HCT116 (cell line): ENCODE results near the gene TKTL1. TPM values are rescaled to one million over a fixed set of nuclear protein-coding genes. Genes with fewer than 3 reads are reported as not detected.

ENCODE experiments used
- ATAC-seq: fragments of 200-7000 bp; cut with Tn5 transposase; 2 replicates; pipeline ENCODE4 v1.9.1; 2020; ENCODE audit warnings: mild to moderate bottlenecking, moderate library complexity
- BruUV-seq: library from RNA; stranded (reverse); fragments of 400-500 nt; replicated peaks from 2 replicates; lab custom pipeline; 2021; lab: Mats Ljungman, UMichigan
- CTCF ChIA-PET: fragments of 300-600 bp; sonication (Branson Sonifier 250); formaldehyde crosslinking; loops from one replicate; lab custom pipeline; 2021; ENCODE audit warnings: antibody characterized with exemption; lab: Charles Lee
- POLR2A ChIA-PET: fragments of 300-600, 350-600 bp; sonication (Branson Sonifier 250); formaldehyde crosslinking; loops from one replicate; lab custom pipeline; 2021; ENCODE audit warnings: antibody characterized with exemption; lab: Charles Lee
- RAD21 ChIA-PET, 2 experiments: fragments of 300-600 bp; sonication (Branson Sonifier 250); formaldehyde crosslinking; loops; one replicate each; lab custom pipeline; 2023; ENCODE audit warnings: low total read pairs in 2 of 2; ENCODE audit not compliant: uncharacterized antibody in 2 of 2, unreplicated experiment in 2 of 2, low non-redundant PET in 1 of 2; lab: Charles Lee
- DNase-seq: peaks from one replicate; pipeline ENCODE4 v3.0.0-alpha.2; 2010; ENCODE audit warnings: low read depth, low spot score
- H2AFZ ChIP-seq: fragments of 200-600 bp; shearing (Covaris generic), sonication (generic); 2 replicates; pipeline ENCODE4 v1.6.1; 2017; ENCODE audit warnings: low read depth, mixed run types, mixed read lengths, antibody characterized with exemption, low read length; ENCODE audit not compliant: poor library complexity, severe bottlenecking
- H3K27ac ChIP-seq: 2 replicates; pipeline ENCODE4 v1.5.1; 2012; ENCODE audit warnings: low read depth, low read length
- H3K27me3 ChIP-seq: fragments of 200-600 bp; sonication (generic); 2 replicates; pipeline ENCODE4 v1.6.1; 2016; ENCODE audit warnings: mixed run types, low read length, mixed read lengths; ENCODE audit not compliant: insufficient read depth
- H3K36me3 ChIP-seq, 2 experiments: fragments of 200-500 bp in 1 of 2; fragments of 200-600 bp in 1 of 2; sonication (Bioruptor generic) in 1 of 2; sonication (generic) in 1 of 2; 2 replicates each; pipeline versions ENCODE4 v1.5.1 to v1.6.1; 2014 to 2016; ENCODE audit warnings: low read length in 2 of 2, inconsistent platforms in 1 of 2, mixed read lengths in 1 of 2, mixed run types in 1 of 2; ENCODE audit not compliant: insufficient read depth in 2 of 2, control insufficient read depth in 1 of 2
- H3K4me1 ChIP-seq, 2 experiments: fragments of 200-600 bp in 1 of 2; sonication (generic) in 1 of 2; 2 replicates each; pipeline versions ENCODE4 v1.5.1 to v1.6.1; 2012 to 2017; ENCODE audit warnings: low read length in 2 of 2, inconsistent platforms in 1 of 2, mild to moderate bottlenecking in 1 of 2, mixed read lengths in 1 of 2, mixed run types in 1 of 2, moderate library complexity in 1 of 2; ENCODE audit not compliant: insufficient read depth in 2 of 2, control insufficient read depth in 1 of 2
- H3K4me2 ChIP-seq: fragments of 200-600 bp; sonication (generic); 2 replicates; pipeline ENCODE4 v1.6.1; 2017; ENCODE audit warnings: mixed run types, low read length, mixed read lengths
- H3K4me3 ChIP-seq, 2 experiments: fragments of 200-600 bp in 1 of 2; sonication (generic) in 1 of 2; replicated peaks in 1 of 2; 2 replicates each; pipeline ENCODE4 v1.5.1; 2011 to 2016; ENCODE audit warnings: low read length in 2 of 2, control low read depth in 1 of 2, low read depth in 1 of 2, mild to moderate bottlenecking in 1 of 2, mixed read lengths in 1 of 2, mixed run types in 1 of 2
- H3K79me2 ChIP-seq: fragments of 200-600 bp; sonication (generic); 2 replicates; pipeline ENCODE4 v1.6.1; 2017; ENCODE audit warnings: mild to moderate bottlenecking, mixed run types, low read length, moderate library complexity, mixed read lengths; ENCODE audit not compliant: insufficient read depth
- H3K9ac ChIP-seq: fragments of 200-600 bp; sonication (generic); 2 replicates; pipeline ENCODE4 v1.6.1; 2016; ENCODE audit warnings: low read length, mixed read lengths
- H3K9me2 ChIP-seq: fragments of 200-600 bp; sonication (generic), shearing (Covaris generic); 2 replicates; pipeline ENCODE4 v1.6.1; 2017; ENCODE audit warnings: mixed run types, mild to moderate bottlenecking, moderate library complexity; ENCODE audit not compliant: insufficient read depth
- H3K9me3 ChIP-seq, 2 experiments: fragments of 200-500 bp in 1 of 2; fragments of 200-600 bp in 1 of 2; sonication (Bioruptor generic) in 1 of 2; sonication (generic) in 1 of 2; 2 replicates each; pipeline ENCODE4 v1.6.1; 2014 to 2017; ENCODE audit warnings: low read length in 2 of 2, mixed read lengths in 2 of 2, inconsistent platforms in 1 of 2, low read depth in 1 of 2, mild to moderate bottlenecking in 1 of 2, mixed run types in 1 of 2, moderate library complexity in 1 of 2; ENCODE audit not compliant: control insufficient read depth in 1 of 2, insufficient read depth in 1 of 2
- H4K20me1 ChIP-seq: fragments of 200-600 bp; sonication (generic), shearing (Covaris generic); 2 replicates; pipeline ENCODE4 v1.6.1; 2017; ENCODE audit warnings: mixed run types, mild to moderate bottlenecking, moderate library complexity; ENCODE audit not compliant: insufficient read depth
- CBX3 ChIP-seq: IDR thresholded peaks from 2 replicates; pipeline ENCODE4 v1.6.1; 2012; ENCODE audit warnings: low read depth
- ELF1 ChIP-seq: IDR thresholded peaks from 2 replicates; pipeline ENCODE4 v1.6.1; 2012; ENCODE audit warnings: low read depth, borderline replicate concordance
- FOSL1 ChIP-seq: IDR thresholded peaks from 2 replicates; pipeline ENCODE4 v1.6.1; 2012; ENCODE audit warnings: low read depth
- JUND ChIP-seq: IDR thresholded peaks from 2 replicates; pipeline ENCODE4 v1.6.1; 2012
- POLR2A ChIP-seq: IDR thresholded peaks from 2 replicates; pipeline ENCODE4 v1.7.0; 2011; ENCODE audit warnings: borderline replicate concordance; ENCODE audit not compliant: insufficient read depth, insufficient read length; ENCODE audit errors: extremely low read depth
- POLR2AphosphoS5 ChIP-seq: IDR thresholded peaks from 2 replicates; pipeline ENCODE4 v1.6.1; 2011; ENCODE audit warnings: mild to moderate bottlenecking, low read depth, low read length, moderate library complexity
- RAD21 ChIP-seq: IDR thresholded peaks from 2 replicates; pipeline ENCODE4 v1.6.1; 2012; ENCODE audit warnings: low read depth, mild to moderate bottlenecking
- SRF ChIP-seq: IDR thresholded peaks from 2 replicates; pipeline ENCODE4 v1.6.1; 2012; ENCODE audit warnings: low read depth
- TCF7L2 ChIP-seq: IDR thresholded peaks from 2 replicates; pipeline ENCODE4 v1.7.0; 2011; ENCODE audit warnings: borderline replicate concordance, inconsistent platforms; ENCODE audit not compliant: insufficient read depth, insufficient read length; ENCODE audit errors: extremely low read depth
- YY1 ChIP-seq: IDR thresholded peaks from 2 replicates; pipeline ENCODE4 v1.6.1; 2011; ENCODE audit warnings: low read length, low read depth, moderate library complexity, mild to moderate bottlenecking; ENCODE audit not compliant: insufficient replicate concordance; ENCODE audit errors: extremely low read depth
- ZFX ChIP-seq: fragments of 450-650 bp; IDR thresholded peaks from 2 replicates; pipeline ENCODE4 v1.6.1; 2017
- intact Hi-C: fragments of 100-400 bp; cut with micrococcal nuclease; formaldehyde crosslinking; loops from 2 replicates; pipeline ENCODE4 v1.10.0; 2022
- total RNA-seq: library from RNA; stranded (reverse); gene quantifications from one replicate; pipeline ENCODE4 v1.2.1, GENCODE V29; 2021; ENCODE audit not compliant: unreplicated experiment
- TF ChIP-seq, protein P1 (sequence below): IDR thresholded peaks from 2 replicates; pipeline ENCODE4 v1.6.1; 2012
- TF ChIP-seq, protein P2 (sequence below): IDR thresholded peaks from 2 replicates; pipeline ENCODE4 v1.6.1; 2011; ENCODE audit warnings: mild to moderate bottlenecking, low read length, moderate library complexity; ENCODE audit not compliant: insufficient replicate concordance; ENCODE audit errors: extremely low read depth
- TF ChIP-seq, protein P3 (sequence below), 3 experiments: fragments of 200-600 bp in 1 of 3; sonication (generic) in 1 of 3; IDR thresholded peaks in 2 of 3; conservative IDR thresholded peaks in 1 of 3; 2 replicates each; pipeline ENCODE4 v1.5.1; 2012 to 2017; ENCODE audit warnings: low read depth in 2 of 3, low read length in 2 of 3, antibody characterized with exemption in 1 of 3, borderline replicate concordance in 1 of 3, control low read depth in 1 of 3, mild to moderate bottlenecking in 1 of 3, mixed read lengths in 1 of 3, mixed run types in 1 of 3, moderate library complexity in 1 of 3; ENCODE audit not compliant: insufficient read depth in 1 of 3

The TKTL1 gene
- total RNA-seq, 1 experiment from 2014 or later = 0.34 TPM

DNA sequence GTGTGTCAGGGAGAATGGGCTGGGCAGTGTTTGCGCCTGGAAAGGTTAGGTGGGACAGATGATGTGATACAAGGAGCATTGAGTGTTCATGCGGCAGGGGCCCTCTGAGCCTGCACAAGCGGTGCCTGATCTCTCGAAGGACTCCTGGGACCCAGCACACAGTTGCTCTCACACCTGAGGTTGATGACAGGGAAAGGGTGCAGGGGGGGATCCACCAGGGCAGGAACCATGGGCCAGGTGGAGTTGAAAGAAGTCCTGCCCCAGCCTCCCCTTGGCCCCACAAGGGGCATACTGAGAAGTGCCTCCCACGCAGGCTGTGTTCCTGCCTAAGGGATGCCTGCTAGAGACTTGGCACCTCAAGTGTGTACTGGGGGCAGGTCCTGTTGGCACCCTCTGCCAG lies 33.1 kb downstream of the TKTL1 start:
- H3K4me3 ChIP-seq = no peak overlapping the region
- H2AFZ ChIP-seq = no peak overlapping the region
- no peak overlapping the region for H3K27ac ChIP-seq
- no peak overlapping the region for H3K9ac ChIP-seq
- no peak for ATAC-seq
- H3K27me3 ChIP-seq = 0 out of 2 replicates have a peak, but pooled peaks cover 8% of the 10 kb centered on the region
- H3K4me1 ChIP-seq = no peaks in the 10 kb centered on the region
- no peaks in the 10 kb centered on the region for H3K36me3 ChIP-seq
- POLR2A ChIA-PET = interaction anchor here (0.6 kb wide), 1 partner anchor 43 kb away, joined by 3 read pairs; no protein-coding TSS in a partner anchor
- TF ChIP-seq ELF1 = no peak
- TF ChIP-seq POLR2AphosphoS5 = no peak
- TF ChIP-seq, protein P1, sequence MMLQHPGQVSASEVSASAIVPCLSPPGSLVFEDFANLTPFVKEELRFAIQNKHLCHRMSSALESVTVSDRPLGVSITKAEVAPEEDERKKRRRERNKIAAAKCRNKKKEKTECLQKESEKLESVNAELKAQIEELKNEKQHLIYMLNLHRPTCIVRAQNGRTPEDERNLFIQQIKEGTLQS = no peak
- TF ChIP-seq YY1 = no peak
- TF ChIP-seq RAD21 = no peak
- TF ChIP-seq POLR2A = no peak
- no peak for TF ChIP-seq CBX3
- TF ChIP-seq SRF = no peak
- TF ChIP-seq, protein P2, sequence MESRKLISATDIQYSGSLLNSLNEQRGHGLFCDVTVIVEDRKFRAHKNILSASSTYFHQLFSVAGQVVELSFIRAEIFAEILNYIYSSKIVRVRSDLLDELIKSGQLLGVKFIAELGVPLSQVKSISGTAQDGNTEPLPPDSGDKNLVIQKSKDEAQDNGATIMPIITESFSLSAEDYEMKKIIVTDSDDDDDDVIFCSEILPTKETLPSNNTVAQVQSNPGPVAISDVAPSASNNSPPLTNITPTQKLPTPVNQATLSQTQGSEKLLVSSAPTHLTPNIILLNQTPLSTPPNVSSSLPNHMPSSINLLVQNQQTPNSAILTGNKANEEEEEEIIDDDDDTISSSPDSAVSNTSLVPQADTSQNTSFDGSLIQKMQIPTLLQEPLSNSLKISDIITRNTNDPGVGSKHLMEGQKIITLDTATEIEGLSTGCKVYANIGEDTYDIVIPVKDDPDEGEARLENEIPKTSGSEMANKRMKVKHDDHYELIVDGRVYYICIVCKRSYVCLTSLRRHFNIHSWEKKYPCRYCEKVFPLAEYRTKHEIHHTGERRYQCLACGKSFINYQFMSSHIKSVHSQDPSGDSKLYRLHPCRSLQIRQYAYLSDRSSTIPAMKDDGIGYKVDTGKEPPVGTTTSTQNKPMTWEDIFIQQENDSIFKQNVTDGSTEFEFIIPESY = no peak
- TF ChIP-seq, protein P3, sequence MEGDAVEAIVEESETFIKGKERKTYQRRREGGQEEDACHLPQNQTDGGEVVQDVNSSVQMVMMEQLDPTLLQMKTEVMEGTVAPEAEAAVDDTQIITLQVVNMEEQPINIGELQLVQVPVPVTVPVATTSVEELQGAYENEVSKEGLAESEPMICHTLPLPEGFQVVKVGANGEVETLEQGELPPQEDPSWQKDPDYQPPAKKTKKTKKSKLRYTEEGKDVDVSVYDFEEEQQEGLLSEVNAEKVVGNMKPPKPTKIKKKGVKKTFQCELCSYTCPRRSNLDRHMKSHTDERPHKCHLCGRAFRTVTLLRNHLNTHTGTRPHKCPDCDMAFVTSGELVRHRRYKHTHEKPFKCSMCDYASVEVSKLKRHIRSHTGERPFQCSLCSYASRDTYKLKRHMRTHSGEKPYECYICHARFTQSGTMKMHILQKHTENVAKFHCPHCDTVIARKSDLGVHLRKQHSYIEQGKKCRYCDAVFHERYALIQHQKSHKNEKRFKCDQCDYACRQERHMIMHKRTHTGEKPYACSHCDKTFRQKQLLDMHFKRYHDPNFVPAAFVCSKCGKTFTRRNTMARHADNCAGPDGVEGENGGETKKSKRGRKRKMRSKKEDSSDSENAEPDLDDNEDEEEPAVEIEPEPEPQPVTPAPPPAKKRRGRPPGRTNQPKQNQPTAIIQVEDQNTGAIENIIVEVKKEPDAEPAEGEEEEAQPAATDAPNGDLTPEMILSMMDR (IDR thresholded peaks at IDR 0.05 in 2 of 3, conservative IDR thresholded peaks at IDR 0.05 in 1 of 3; ENCODE audit: borderline replicate concordance in 1 of 3, insufficient read depth in 1 of 3, low read depth in 2 of 3, low read length in 2 of 3) = no peak
- TF ChIP-seq FOSL1 = no peak
- no peak for TF ChIP-seq JUND
- no peak for TF ChIP-seq ZFX
- TF ChIP-seq TCF7L2 = no peak
- H3K9me3 ChIP-seq = no peaks in the 10 kb centered on the region
- CTCF ChIA-PET = no interaction called here
- H3K9me2 ChIP-seq = no peaks in the 10 kb centered on the region
- H4K20me1 ChIP-seq = no peaks in the 10 kb centered on the region
- RAD21 ChIA-PET = no interaction called here
- H3K79me2 ChIP-seq = no peaks in the 10 kb centered on the region
- no TSS peak for BruUV-seq
- no peak for DNase-seq
- H3K4me2 ChIP-seq = no peak overlapping the region
- intact Hi-C loops = no loop called here
